Stomach (tissue), 9 donors: ENCODE data around the gene CAND2. TPM values are rescaled to one million over a fixed set of nuclear protein-coding genes. Genes with fewer than 3 reads are reported as not detected.

ENCODE experiments used
- DNase-seq, 2 donors: peaks; one replicate each; pipeline versions ENCODE4 v3.0.0 to v3.0.0-alpha.2; 2013 to 2019
- H3K27ac ChIP-seq, 5 donors: fragments of 200-600 bp in 4 of 5; sonication (generic) in 4 of 5; one replicate each; pipeline ENCODE4 v1.5.1; 2013 to 2019; ENCODE audit warnings: mild to moderate bottlenecking in 1 of 5, moderate library complexity in 1 of 5
- H3K27me3 ChIP-seq, 3 donors: fragments of 200-600 bp; sonication (generic); one replicate each; pipeline ENCODE4 v1.5.1; 2017 to 2019; ENCODE audit warnings: mixed run types in 1 of 3
- H3K36me3 ChIP-seq, 4 donors: fragments of 200-600 bp; sonication (generic); 1 replicate in 3 of 4; 2 replicates in 1 of 4; pipeline ENCODE4 v1.5.1; 2016 to 2019
- H3K4me1 ChIP-seq, 4 donors: fragments of 200-600 bp; sonication (generic); one replicate each; pipeline ENCODE4 v1.5.1; 2016 to 2019
- H3K4me3 ChIP-seq, 4 donors: fragments of 200-600 bp; sonication (generic) in 3 of 4; one replicate each; pipeline ENCODE4 v1.5.1; 2016 to 2019; ENCODE audit warnings: mild to moderate bottlenecking in 1 of 4
- H3K9me3 ChIP-seq, 4 donors: fragments of 200-600 bp; sonication (generic); one replicate each; pipeline ENCODE4 v1.5.1; 2016 to 2019
- EP300 ChIP-seq: sonication (generic); formaldehyde crosslinking; IDR thresholded peaks from one replicate; pipeline ENCODE4 v1.6.1; 2017; ENCODE audit warnings: antibody characterized with exemption
- POLR2A ChIP-seq, 4 donors: fragments of 450-650 bp; IDR thresholded peaks; one replicate each; pipeline ENCODE4 v1.6.1; 2016; ENCODE audit warnings: antibody characterized with exemption in 4 of 4, control low read depth in 2 of 4, mild to moderate bottlenecking in 1 of 4, moderate library complexity in 1 of 4
- POLR2AphosphoS5 ChIP-seq, 3 donors: sonication (generic); formaldehyde crosslinking; IDR thresholded peaks; one replicate each; pipeline ENCODE4 v1.6.1; 2016; ENCODE audit warnings: antibody characterized with exemption in 3 of 3
- WGBS, 5 donors: extraction: QIAGEN DNeasy Blood & Tissue Kit in 3 of 5; methylation state at CpG; one replicate each; pipeline versions ENCODE4 v1.1.5 to v1.1.7; 2013 to 2018; 5-methylcytosine and 5-hydroxymethylcytosine counted together
- intact Hi-C: fragments of 100-400 bp; cut with DNase I; formaldehyde crosslinking; loops from one replicate; pipeline ENCODE4 v1.15.1; 2023; ENCODE audit warnings: low total_unique reads
- polyA plus RNA-seq, 3 donors: library from polyadenylated mRNA; stranded (reverse); fragments of 200-250 nt; gene quantifications; one replicate each; pipeline ENCODE4 v1.2.3, GENCODE V29; 2013
- total RNA-seq, 5 donors: library from RNA; depleted of rRNA; stranded (reverse); fragments of >200 nt; gene quantifications; one replicate each; pipeline versions ENCODE4 v1.1.0 to v1.2.3, GENCODE V29; 2014 to 2016
- TF ChIP-seq, protein P1 (sequence below), 7 experiments: fragments of 450-650 bp in 4 of 7; fragments of 200-600 bp in 3 of 7; sonication (generic) in 3 of 7; IDR thresholded peaks; one replicate each; pipeline ENCODE4 v1.5.1; 2016 to 2019; ENCODE audit warnings: antibody characterized with exemption in 7 of 7, control low read depth in 2 of 7, mild to moderate bottlenecking in 1 of 7
- donor health status: healthy with polysubstance abuse.
- donor health status: Bipolar disorder and iron deficiency.
- donor health status: healthy.

CAND2 gene
- total and polyA plus RNA-seq, 8 donors, result under 0.01 to 5.3 (median 2.8) TPM

DNA sequence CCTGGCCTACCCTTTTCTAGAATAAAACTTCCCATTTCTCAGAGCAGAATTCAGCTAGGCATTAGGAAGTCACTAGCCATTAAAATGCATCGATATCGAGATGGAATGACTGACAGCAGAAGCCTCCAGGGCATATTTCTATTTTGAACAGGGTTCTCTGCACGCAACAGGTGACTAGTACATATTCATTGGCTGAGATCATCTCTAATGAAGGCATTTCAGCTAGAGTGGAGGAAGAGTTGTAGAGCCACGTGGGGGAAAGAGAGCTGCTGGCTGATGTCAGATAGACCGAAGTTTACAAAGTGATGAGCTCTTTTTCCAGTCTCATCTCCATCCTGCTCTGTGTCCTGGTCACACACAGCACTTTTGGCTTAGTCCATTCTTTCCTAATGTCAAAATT is 44.9 kb upstream of the CAND2 start:
- 92 to 95% (median 93%) methylated on average over 5 of the region's 5 CpGs for WGBS, 5 donors
- intact Hi-C loops, result no loop called here
- Histone ChIP-seq H3K27me3 (no peaks in the 10 kb centered on the region), H3K27ac (no peak overlapping the region), H3K9me3 (no peaks in the 10 kb centered on the region), H3K4me3 (no peak overlapping the region), H3K4me1 (peaks cover 0 to 10% (median 4%) of the 10 kb centered on the region in 4 donors), H3K36me3 (no peaks in the 10 kb centered on the region)
- DNase-seq, result no peak
- no peak for TF ChIP-seq POLR2A (IDR thresholded peaks at IDR 0.05)
- TF ChIP-seq, protein P1, sequence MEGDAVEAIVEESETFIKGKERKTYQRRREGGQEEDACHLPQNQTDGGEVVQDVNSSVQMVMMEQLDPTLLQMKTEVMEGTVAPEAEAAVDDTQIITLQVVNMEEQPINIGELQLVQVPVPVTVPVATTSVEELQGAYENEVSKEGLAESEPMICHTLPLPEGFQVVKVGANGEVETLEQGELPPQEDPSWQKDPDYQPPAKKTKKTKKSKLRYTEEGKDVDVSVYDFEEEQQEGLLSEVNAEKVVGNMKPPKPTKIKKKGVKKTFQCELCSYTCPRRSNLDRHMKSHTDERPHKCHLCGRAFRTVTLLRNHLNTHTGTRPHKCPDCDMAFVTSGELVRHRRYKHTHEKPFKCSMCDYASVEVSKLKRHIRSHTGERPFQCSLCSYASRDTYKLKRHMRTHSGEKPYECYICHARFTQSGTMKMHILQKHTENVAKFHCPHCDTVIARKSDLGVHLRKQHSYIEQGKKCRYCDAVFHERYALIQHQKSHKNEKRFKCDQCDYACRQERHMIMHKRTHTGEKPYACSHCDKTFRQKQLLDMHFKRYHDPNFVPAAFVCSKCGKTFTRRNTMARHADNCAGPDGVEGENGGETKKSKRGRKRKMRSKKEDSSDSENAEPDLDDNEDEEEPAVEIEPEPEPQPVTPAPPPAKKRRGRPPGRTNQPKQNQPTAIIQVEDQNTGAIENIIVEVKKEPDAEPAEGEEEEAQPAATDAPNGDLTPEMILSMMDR (IDR thresholded peaks at IDR 0.05), result no peak
- TF ChIP-seq POLR2AphosphoS5 (IDR thresholded peaks at IDR 0.05), result no peak
- TF ChIP-seq EP300, result no peak

DNA sequence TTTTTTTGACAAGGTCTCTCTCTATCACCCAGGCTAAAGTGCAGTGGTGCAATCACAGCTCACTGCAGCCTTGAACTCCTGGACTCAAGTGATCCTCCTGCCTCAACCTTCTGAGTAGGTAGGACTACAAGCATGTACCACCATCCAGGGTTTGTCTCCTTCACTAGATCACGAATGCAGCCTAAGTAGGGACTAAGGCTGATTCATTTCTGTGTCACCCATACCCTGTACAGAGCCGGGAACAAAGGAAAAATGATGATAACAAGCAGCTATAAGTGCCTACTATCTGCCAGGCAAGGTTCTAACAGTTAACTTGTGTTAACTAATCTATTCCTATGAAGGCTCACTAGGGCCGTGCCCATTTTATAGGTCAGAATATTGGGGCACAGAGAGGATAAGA is 44.4 kb upstream of the CAND2 start:
- intact Hi-C loops, result no loop called here
- no peak for DNase-seq
- WGBS, 5 donors, result 49 to 63% (median 53%) methylated on average over 3 of the region's 3 CpGs
- no peak overlapping the region for H3K27ac ChIP-seq
- no peaks in the 10 kb centered on the region for H3K9me3 ChIP-seq
- H3K4me3 ChIP-seq, result no peak overlapping the region
- no peak for TF ChIP-seq POLR2A (IDR thresholded peaks at IDR 0.05)
- no peaks in the 10 kb centered on the region for H3K27me3 ChIP-seq
- peaks cover 0 to 10% (median 4%) of the 10 kb centered on the region in 4 donors for H3K4me1 ChIP-seq
- H3K36me3 ChIP-seq, result no peaks in the 10 kb centered on the region

DNA sequence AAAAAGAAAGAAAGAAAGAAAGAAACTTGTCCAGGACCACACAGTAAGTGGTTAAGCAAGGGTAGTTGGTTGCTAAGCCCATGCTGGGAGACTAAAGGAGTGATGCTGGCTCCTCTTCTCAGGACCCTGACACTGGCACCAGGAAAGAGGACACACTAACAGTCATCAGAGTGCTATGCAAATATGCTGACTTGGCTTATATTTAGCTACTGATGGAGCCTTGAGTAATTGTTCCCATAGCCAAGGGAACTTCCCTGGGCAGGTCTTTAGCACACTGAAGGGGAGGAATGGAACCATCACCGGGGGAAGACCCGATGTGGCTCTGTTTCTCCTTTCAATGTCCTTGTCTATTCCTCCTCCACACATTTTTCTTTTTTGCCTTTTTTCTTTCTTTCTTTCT is 43.7 kb upstream of the CAND2 start:
- Histone ChIP-seq H3K4me1 (peaks cover 0 to 10% (median 5%) of the 10 kb centered on the region in 4 donors), H3K9me3 (no peaks in the 10 kb centered on the region), H3K27me3 (no peaks in the 10 kb centered on the region), H3K4me3 (no peak overlapping the region), H3K36me3 (no peaks in the 10 kb centered on the region), H3K27ac (no peak overlapping the region)
- TF ChIP-seq, protein P1 (IDR thresholded peaks at IDR 0.05), result no peak
- no peak for TF ChIP-seq EP300
- TF ChIP-seq POLR2A (IDR thresholded peaks at IDR 0.05), result no peak
- intact Hi-C loops, result no loop called here
- DNase-seq, result no peak
- 68 to 90% (median 83%) methylated on average over 2 of the region's 2 CpGs for WGBS, 5 donors

DNA sequence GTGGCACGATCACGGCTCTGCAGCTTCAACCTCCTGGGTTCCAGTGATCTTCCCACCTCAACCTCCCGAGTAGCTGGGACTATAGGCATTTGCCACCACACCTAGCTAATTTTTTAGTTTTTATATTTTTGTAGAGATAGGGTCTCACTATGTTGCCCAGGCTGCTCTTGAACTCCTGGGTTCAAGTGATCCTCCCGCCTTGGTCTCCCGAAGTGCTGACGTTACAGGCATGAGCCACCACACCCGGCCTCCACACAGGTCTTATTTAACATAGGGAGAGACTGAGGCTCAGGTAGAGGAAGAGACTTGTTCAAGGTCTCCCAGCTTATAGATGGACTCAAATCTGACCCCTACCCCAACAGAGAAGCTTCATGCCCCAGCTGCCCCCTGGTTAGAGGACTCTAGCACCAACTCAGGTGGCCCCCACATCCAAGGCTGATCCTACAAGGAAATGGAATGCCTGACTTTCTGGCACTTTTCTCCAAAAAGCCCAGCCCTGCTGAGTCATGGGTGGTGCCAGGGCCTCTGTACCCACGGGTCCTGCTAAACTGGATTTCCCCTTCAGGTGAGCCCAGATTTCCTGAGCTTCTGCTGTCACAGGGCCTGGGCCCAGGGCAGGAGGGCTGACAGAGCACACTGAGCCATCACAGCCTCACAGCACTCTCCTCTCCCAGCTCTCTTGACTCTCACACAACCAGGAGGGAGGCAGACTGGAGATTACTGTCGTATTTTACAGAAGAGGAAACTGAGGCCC is 43.0 kb upstream of the CAND2 start:
- Histone ChIP-seq H3K9me3 (no peaks in the 10 kb centered on the region), H3K4me1 (peaks cover 4 to 16% (median 11%) of the 10 kb centered on the region in 4 donors), H3K4me3 (no peak overlapping the region), H3K27me3 (no peaks in the 10 kb centered on the region), H3K27ac (no peak overlapping the region), H3K36me3 (no peaks in the 10 kb centered on the region)
- 84 to 88% (median 87%) methylated on average over 9 of the region's 9 CpGs for WGBS, 5 donors
- TF ChIP-seq EP300 (no peak), POLR2AphosphoS5 (IDR thresholded peaks at IDR 0.05) (no peak), POLR2A (IDR thresholded peaks at IDR 0.05) (no peak)
- TF ChIP-seq, protein P1 (IDR thresholded peaks at IDR 0.05), result no peak
- intact Hi-C loops, result no loop called here
- peak in 1 of 2 donors; percentile 50 for DNase-seq

DNA sequence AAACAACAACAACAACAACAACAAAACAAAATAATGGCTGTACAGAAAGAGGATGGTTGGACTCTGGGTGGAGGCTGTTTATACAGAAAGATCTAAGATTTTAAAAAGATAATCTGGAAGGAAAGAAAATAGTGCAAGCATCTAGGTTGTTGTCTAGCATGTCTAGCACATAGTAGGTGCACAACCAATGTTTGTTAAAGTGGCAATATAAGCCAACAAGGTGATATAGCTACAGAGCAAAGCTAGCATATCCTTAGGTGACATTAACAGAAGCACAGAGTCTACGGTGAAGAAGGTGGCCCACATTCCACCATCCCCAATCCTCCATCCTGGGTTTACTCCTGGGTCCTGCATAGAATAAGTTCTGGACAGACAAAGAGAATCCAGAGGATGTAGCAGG is 42.2 kb upstream of the CAND2 start:
- no peaks in the 10 kb centered on the region for H3K27me3 ChIP-seq
- DNase-seq, result no peak
- H3K4me3 ChIP-seq, result no peak overlapping the region
- H3K27ac ChIP-seq, result no peak overlapping the region
- 80 to 97% (median 93%) methylated on average over 1 of the region's 1 CpG for WGBS, 5 donors
- no peaks in the 10 kb centered on the region for H3K9me3 ChIP-seq
- TF ChIP-seq POLR2AphosphoS5 (IDR thresholded peaks at IDR 0.05), result no peak
- no peak for TF ChIP-seq POLR2A (IDR thresholded peaks at IDR 0.05)
- intact Hi-C loops, result no loop called here
- H3K4me1 ChIP-seq, result peaks cover 6 to 20% (median 13%) of the 10 kb centered on the region in 4 donors
- H3K36me3 ChIP-seq, result no peaks in the 10 kb centered on the region
